Tibial nerve (tissue), 4 donors: ENCODE results near the gene POPDC2. TPM values are rescaled to one million over a fixed set of nuclear protein-coding genes. Genes with fewer than 3 reads are reported as not detected.

Source experiments
- DNase-seq, 2 donors: peaks; one replicate each; pipeline ENCODE4 v3.0.0-alpha.2; 2019; ENCODE audit warnings: low spot score in 2 of 2
- H3K27ac ChIP-seq, 4 donors: fragments of 200-600 bp; sonication (generic) in 3 of 4; one replicate each; pipeline ENCODE4 v1.5.1; 2017 to 2019; ENCODE audit warnings: mild to moderate bottlenecking in 1 of 4
- H3K27me3 ChIP-seq, 2 donors: fragments of 200-600 bp; sonication (generic) in 1 of 2; one replicate each; pipeline versions ENCODE4 v1.5.1 to v1.6.0; 2017 to 2019
- H3K36me3 ChIP-seq, 3 donors: fragments of 200-600 bp; sonication (generic); one replicate each; pipeline ENCODE4 v1.5.1; 2018 to 2019
- H3K4me1 ChIP-seq, 4 donors: fragments of 200-600 bp; sonication (generic) in 3 of 4; one replicate each; pipeline ENCODE4 v1.5.1; 2017 to 2019
- H3K4me3 ChIP-seq, 4 donors: fragments of 200-600 bp; sonication (generic) in 3 of 4; one replicate each; pipeline ENCODE4 v1.5.1; 2017 to 2019; ENCODE audit warnings: mild to moderate bottlenecking in 1 of 4, moderate library complexity in 1 of 4
- H3K9me3 ChIP-seq, 4 donors: fragments of 200-600 bp; sonication (generic) in 3 of 4; one replicate each; pipeline ENCODE4 v1.5.1; 2017 to 2019
- EP300 ChIP-seq, 2 donors: sonication (generic); formaldehyde crosslinking; IDR thresholded peaks; one replicate each; pipeline ENCODE4 v1.6.1; 2017; ENCODE audit warnings: antibody characterized with exemption in 2 of 2, mild to moderate bottlenecking in 1 of 2
- POLR2A ChIP-seq, 2 donors: fragments of 450-650 bp; IDR thresholded peaks; one replicate each; pipeline ENCODE4 v1.6.1; 2017; ENCODE audit warnings: antibody characterized with exemption in 2 of 2, mild to moderate bottlenecking in 2 of 2, moderate library complexity in 2 of 2
- whole genome bisulfite sequencing, 2 donors: methylation state at CpG; one replicate each; pipeline ENCODE4 v1.1.5; 2018; 5-methylcytosine and 5-hydroxymethylcytosine counted together
- total RNA-seq, 4 donors: library from RNA; depleted of rRNA; stranded (reverse); fragments of >200 nt; gene quantifications; one replicate each; pipeline ENCODE4 v1.1.0, GENCODE V29; 2016
- TF ChIP-seq, protein P1 (sequence below), 5 experiments: fragments of 200-600 bp in 3 of 5; fragments of 450-650 bp in 2 of 5; sonication (generic) in 3 of 5; IDR thresholded peaks; one replicate each; pipeline ENCODE4 v1.5.1; 2016 to 2019; ENCODE audit warnings: antibody characterized with exemption in 5 of 5, mild to moderate bottlenecking in 3 of 5, moderate library complexity in 2 of 5

The POPDC2 gene, protein sequence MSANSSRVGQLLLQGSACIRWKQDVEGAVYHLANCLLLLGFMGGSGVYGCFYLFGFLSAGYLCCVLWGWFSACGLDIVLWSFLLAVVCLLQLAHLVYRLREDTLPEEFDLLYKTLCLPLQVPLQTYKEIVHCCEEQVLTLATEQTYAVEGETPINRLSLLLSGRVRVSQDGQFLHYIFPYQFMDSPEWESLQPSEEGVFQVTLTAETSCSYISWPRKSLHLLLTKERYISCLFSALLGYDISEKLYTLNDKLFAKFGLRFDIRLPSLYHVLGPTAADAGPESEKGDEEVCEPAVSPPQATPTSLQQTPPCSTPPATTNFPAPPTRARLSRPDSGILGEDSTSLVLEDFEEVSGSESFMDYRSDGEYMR
- total RNA-seq: 1 to 10 TPM in 3 of 4 donors, under 1 TPM in 1; 0.90 to 3.3 (median 2.5) TPM

- H3K27ac ChIP-seq: peak within 1 kb of the TSS in 1 of 4 donors; percentile 50
- H3K4me1 ChIP-seq: peaks cover 0 to 12% (median 2%) of the 10 kb centered on the region in 4 donors
- DNase-seq: no peak
- 70 to 71% methylated on average over 9 of the region's 9 CpGs for WGBS, 2 donors
- H3K4me3 ChIP-seq: no peak within 1 kb of the TSS
- no peaks in the 10 kb centered on the region for H3K27me3 ChIP-seq
- no peaks in the 10 kb centered on the region for H3K9me3 ChIP-seq
- H3K36me3 ChIP-seq: peaks cover 0 to 8% (median 4%) of the 10 kb centered on the region in 3 donors
- TF ChIP-seq, protein P1, sequence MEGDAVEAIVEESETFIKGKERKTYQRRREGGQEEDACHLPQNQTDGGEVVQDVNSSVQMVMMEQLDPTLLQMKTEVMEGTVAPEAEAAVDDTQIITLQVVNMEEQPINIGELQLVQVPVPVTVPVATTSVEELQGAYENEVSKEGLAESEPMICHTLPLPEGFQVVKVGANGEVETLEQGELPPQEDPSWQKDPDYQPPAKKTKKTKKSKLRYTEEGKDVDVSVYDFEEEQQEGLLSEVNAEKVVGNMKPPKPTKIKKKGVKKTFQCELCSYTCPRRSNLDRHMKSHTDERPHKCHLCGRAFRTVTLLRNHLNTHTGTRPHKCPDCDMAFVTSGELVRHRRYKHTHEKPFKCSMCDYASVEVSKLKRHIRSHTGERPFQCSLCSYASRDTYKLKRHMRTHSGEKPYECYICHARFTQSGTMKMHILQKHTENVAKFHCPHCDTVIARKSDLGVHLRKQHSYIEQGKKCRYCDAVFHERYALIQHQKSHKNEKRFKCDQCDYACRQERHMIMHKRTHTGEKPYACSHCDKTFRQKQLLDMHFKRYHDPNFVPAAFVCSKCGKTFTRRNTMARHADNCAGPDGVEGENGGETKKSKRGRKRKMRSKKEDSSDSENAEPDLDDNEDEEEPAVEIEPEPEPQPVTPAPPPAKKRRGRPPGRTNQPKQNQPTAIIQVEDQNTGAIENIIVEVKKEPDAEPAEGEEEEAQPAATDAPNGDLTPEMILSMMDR (IDR thresholded peaks at IDR 0.05): no peak
- no peak for TF ChIP-seq POLR2A (IDR thresholded peaks at IDR 0.05)
- TF ChIP-seq EP300 (IDR thresholded peaks at IDR 0.05): no peak
These were observed at the start of gene POPDC2 for GRCh38 chr3:119660474-119661440. POPDC2 (minus strand) TSS chr3:119660589; CDS start chr3:119660423, 166 bp downstream.

DNA sequence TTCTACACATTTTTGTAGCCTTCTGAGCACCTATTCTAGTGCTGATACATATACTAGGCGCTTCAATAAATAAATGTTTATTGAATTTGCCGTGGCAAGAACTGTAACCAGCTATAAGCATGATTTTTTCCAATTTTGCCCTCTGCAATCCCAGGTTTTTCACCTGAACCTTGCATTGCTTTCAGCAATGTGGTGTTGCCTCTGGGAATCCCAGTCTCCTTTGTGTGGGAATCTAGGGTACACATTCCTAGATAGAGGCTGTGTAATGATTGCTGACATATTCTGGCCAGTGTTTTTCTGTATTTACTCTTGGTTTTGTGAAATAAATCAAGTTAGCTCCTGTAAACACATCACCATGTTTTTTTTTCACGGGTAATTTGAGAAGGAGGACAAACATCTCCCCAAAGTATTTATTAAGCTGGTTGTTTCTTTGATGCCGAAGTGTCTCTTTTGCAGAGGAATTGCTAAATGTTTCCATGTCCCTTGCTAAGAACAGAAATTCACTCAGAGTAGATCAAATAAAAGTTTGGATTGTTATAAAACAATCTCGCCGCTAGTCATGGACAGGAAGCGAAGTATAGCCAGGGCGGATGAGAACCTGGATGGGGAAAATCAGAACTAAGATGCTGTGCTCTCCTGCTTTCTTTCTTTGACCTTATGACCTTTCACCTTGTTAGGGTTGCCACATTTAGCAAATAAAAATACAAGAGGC, 43.6 kb upstream of the POPDC2 start:
- 58 to 67% methylated on average over 8 of the region's 8 CpGs for WGBS, 2 donors
- H3K27ac ChIP-seq: peak overlapping the region in 2 of 4 donors; percentile 84 to 87
- H3K9me3 ChIP-seq: no peaks in the 10 kb centered on the region
- no peaks in the 10 kb centered on the region for H3K27me3 ChIP-seq
- peaks cover 0 to 23% (median 0%) of the 10 kb centered on the region in 4 donors for H3K4me1 ChIP-seq
- no peak for DNase-seq
- no peaks in the 10 kb centered on the region for H3K36me3 ChIP-seq
- TF ChIP-seq, protein P1 (IDR thresholded peaks at IDR 0.05): no peak
- TF ChIP-seq EP300 (IDR thresholded peaks at IDR 0.05): no peak
- peak overlapping the region in 3 of 4 donors; percentile 61 to 71 (median 66) for H3K4me3 ChIP-seq

DNA sequence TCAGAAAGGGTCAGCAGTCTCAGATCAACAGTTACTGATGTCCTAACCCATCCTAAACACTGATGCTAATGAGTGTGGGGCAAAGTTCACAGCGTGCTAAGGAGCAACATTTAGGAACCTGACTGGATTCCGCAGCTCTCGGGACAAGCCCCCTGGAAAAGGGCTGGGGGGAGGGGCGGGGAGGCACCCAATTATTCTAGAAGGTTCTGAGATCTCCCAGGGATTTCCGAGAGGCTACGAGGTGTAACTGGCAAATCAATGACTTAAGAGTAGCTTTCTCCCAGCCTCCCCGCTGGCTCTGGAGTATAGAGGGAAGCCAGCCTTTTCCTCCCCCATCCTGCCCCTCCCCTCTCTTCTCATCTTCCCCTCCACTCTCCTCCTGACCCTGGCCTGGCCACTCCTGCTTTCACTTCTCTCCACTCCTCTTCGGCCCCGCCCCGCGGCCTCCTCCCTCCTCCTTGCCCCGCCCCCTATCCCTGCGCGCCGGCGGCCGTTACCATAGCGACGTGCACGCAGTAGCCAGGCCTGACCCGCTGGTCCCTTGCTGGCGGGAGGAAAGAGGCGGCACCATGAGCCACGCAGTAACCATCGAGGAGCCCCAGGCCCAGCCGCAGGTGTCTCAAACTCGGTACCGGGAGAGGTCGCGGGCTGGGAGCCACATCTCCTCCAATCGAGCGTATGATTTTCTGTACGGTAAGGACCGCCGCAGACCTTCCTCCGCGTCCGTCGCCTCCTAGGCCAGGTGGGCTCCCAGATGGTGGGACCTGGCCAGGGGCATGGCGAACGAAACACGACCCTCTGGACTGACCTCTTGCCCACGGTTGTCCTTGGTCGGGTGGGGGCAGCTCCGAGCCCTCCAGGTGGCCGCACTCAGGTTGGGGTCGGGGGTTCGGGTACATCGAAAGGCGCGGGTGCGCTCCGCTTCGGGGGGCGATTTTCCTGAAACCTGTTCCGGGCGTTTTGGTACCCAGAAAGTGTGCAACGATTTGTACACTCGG, 42.4 kb upstream of the POPDC2 start, which contains the start of gene CFAP91:
Gene CFAP91 (plus strand): TSS at position 493 of the 998 bp plus-strand sequence. CDS start 77 bp downstream, at position 570.
- WGBS, 2 donors: 3 to 5% methylated on average over 42 to 59 of the region's 59 CpGs
- TF ChIP-seq, protein P1 (IDR thresholded peaks at IDR 0.05): peak in 1 of 5 experiments; percentile 16
- peak in 1 of 2 donors; percentile 41 for TF ChIP-seq POLR2A (IDR thresholded peaks at IDR 0.05)
- peak; percentile 16 to 66 for TF ChIP-seq EP300 (IDR thresholded peaks at IDR 0.05)
- Histone ChIP-seq H3K27me3 (no peaks in the 10 kb centered on the region), H3K36me3 (no peaks in the 10 kb centered on the region), H3K4me1 (peaks cover 0 to 23% (median 0%) of the 10 kb centered on the region in 4 donors), H3K27ac (peak within 1 kb of the TSS; percentile 57 to 87 (median 80)), H3K4me3 (peak within 1 kb of the TSS; percentile 52 to 71 (median 64)), H3K9me3 (no peaks in the 10 kb centered on the region)
- peak; percentile 98 for DNase-seq
